GM12878 (cell line): ENCODE measurements around the gene RNF121.

Source experiments
- BHLHE40 ChIP-seq, 2 experiments: fragments of 450-650 bp in 1 of 2; IDR thresholded peaks; 2 replicates each; pipeline ENCODE4 v1.6.1; 2011 to 2017; ENCODE audit warnings: low read depth in 2 of 2, borderline replicate concordance in 1 of 2, improper control_type of control experiment in 1 of 2, low read length in 1 of 2, mild to moderate bottlenecking in 1 of 2
- POLR2A ChIP-seq: IDR thresholded peaks from 2 replicates; pipeline ENCODE4 v1.6.1; 2011; ENCODE audit warnings: low read depth, mild to moderate bottlenecking, low read length
- POU2F2 ChIP-seq: IDR thresholded peaks from 3 replicates; pipeline ENCODE4 v1.6.1; 2011; ENCODE audit warnings: low read depth, mild to moderate bottlenecking, low read length, borderline replicate concordance
- RAD21 ChIP-seq: IDR thresholded peaks from 2 replicates; pipeline ENCODE4 v1.6.1; 2011; ENCODE audit warnings: mild to moderate bottlenecking, low read depth, low read length, moderate library complexity; ENCODE audit not compliant: insufficient read depth
- TAF1 ChIP-seq: IDR thresholded peaks from 2 replicates; pipeline ENCODE4 v1.6.1; 2011; ENCODE audit warnings: mild to moderate bottlenecking, low read depth, low read length, borderline replicate concordance
- ZNF687 ChIP-seq: fragments of 450-650 bp; IDR thresholded peaks from 2 replicates; pipeline ENCODE4 v1.6.1; 2017; ENCODE audit warnings: mild to moderate bottlenecking, moderate library complexity

GRCh38 chr11:72045849-72046248 is 117.0 kb downstream of the RNF121 start:
- TF ChIP-seq ZNF687 (no peak), POU2F2 (no peak), POLR2A (no peak), TAF1 (no peak), RAD21 (no peak), BHLHE40 (IDR thresholded peaks at IDR 0.05; ENCODE audit: borderline replicate concordance in 1 of 2, low read depth in 2 of 2, low read length in 1 of 2) (no peak)
